GM23338 (cell line): ENCODE measurements around the gene ZNF674. TPM values are rescaled to one million over a fixed set of nuclear protein-coding genes. Genes with fewer than 3 reads are reported as not detected.

Experiments
- CTCF ChIP-seq, 2 experiments: fragments of 200-600 bp in 1 of 2; sonication (generic) in 1 of 2; conservative IDR thresholded peaks; 2 replicates each; pipeline versions ENCODE4 v1.5.1 to v1.6.1; 2016 to 2017; ENCODE audit warnings: antibody characterized with exemption in 2 of 2, low read depth in 2 of 2, mild to moderate bottlenecking in 2 of 2, moderate library complexity in 1 of 2
- ETS1 ChIP-seq: IDR thresholded peaks from 2 replicates; pipeline ENCODE4 v1.6.1; 2016; ENCODE audit warnings: antibody characterized with exemption
- EZH2 ChIP-seq: fragments of 200-600 bp; sonication (generic); IDR thresholded peaks from one replicate; pipeline ENCODE4 v1.8.0; 2017; ENCODE audit warnings: antibody characterized with exemption, mild to moderate bottlenecking, low read depth; ENCODE audit not compliant: unreplicated experiment
- NANOG ChIP-seq: IDR thresholded peaks from 2 replicates; pipeline ENCODE4 v1.6.1; 2016; ENCODE audit warnings: antibody characterized with exemption, borderline replicate concordance
- ZNF114 ChIP-seq: fragments of 250-450 bp; sonication (Bioruptor Pico); IDR thresholded peaks from 2 replicates; pipeline ENCODE4 v1.5.0; 2020; ENCODE audit warnings: mild to moderate bottlenecking, moderate library complexity
- ZNF331 ChIP-seq: fragments of 250-450 bp; sonication (Bioruptor Pico); IDR thresholded peaks from 2 replicates; pipeline ENCODE4 v1.5.0; 2020; ENCODE audit warnings: low read depth, mild to moderate bottlenecking, moderate library complexity
- ZNF462 ChIP-seq: fragments of 250-450 bp; sonication (Bioruptor Pico); IDR thresholded peaks from 2 replicates; pipeline ENCODE4 v1.5.0; 2020; ENCODE audit warnings: mild to moderate bottlenecking, moderate library complexity
- polyA plus RNA-seq: library from polyadenylated mRNA; unstranded; fragments of >200 nt; fragmentation: Nextera tagmentation; extraction: Ambion mirVana; gene quantifications from 2 replicates; pipeline ENCODE4 v1.2.1, GENCODE V29; 2016
- total RNA-seq: library from RNA; depleted of rRNA; stranded (reverse); fragments of >200 nt; shearing (Covaris generic); gene quantifications from 2 replicates; pipeline ENCODE4 v1.2.3, GENCODE V29; 2014

The ZNF674 gene
- total and polyA plus RNA-seq, 2 experiments from 2014 or later = 3.0 to 5.5 TPM

GRCh38 chrX:46477435-46477834, 67.8 kb downstream of the ZNF674 start (continued):
- TF ChIP-seq ZNF462 (CRISPR knock-in tag) (no peak), ZNF114 (CRISPR knock-in tag) (no peak), ZNF331 (CRISPR knock-in tag) (no peak), ETS1 (no peak), NANOG (no peak), CTCF (conservative IDR thresholded peaks at IDR 0.05; ENCODE audit: low read depth in 2 of 2) (no peak), EZH2 (no peak)
